Transverse colon (tissue), 4 donors: ENCODE measurements around the gene WWOX. TPM values are rescaled to one million over a fixed set of nuclear protein-coding genes. Genes with fewer than 3 reads are reported as not detected.

Experiments
- DNase-seq: peaks from one replicate; pipeline ENCODE4 v3.0.0-alpha.2; 2019
- H3K27ac ChIP-seq, 4 donors: fragments of 200-600 bp; sonication (generic); 2 replicates each; pipeline ENCODE4 v1.5.1; 2016 to 2018; ENCODE audit warnings: inconsistent platforms in 4 of 4
- H3K27me3 ChIP-seq: fragments of 200-600 bp; sonication (generic); 2 replicates; pipeline ENCODE4 v1.5.1; 2017; ENCODE audit warnings: inconsistent platforms
- H3K36me3 ChIP-seq, 4 donors: fragments of 200-600 bp; sonication (generic); 2 replicates each; pipeline ENCODE4 v1.5.1; 2017 to 2019; ENCODE audit warnings: inconsistent platforms in 4 of 4
- H3K4me1 ChIP-seq, 4 donors: fragments of 200-600 bp; sonication (generic); 2 replicates each; pipeline ENCODE4 v1.5.1; 2017 to 2020; ENCODE audit warnings: inconsistent platforms in 4 of 4
- H3K4me3 ChIP-seq, 4 donors: fragments of 200-600 bp; sonication (generic); 1 replicate in 1 of 4; 2 replicates in 3 of 4; pipeline versions ENCODE4 v1.5.1 to v1.6.1; 2017 to 2019; ENCODE audit warnings: inconsistent platforms in 4 of 4
- H3K9me3 ChIP-seq, 2 donors: fragments of 200-600 bp; sonication (generic); 2 replicates each; pipeline ENCODE4 v1.5.1; 2017 to 2019; ENCODE audit warnings: inconsistent platforms in 2 of 2
- EP300 ChIP-seq: sonication (generic); formaldehyde crosslinking; IDR thresholded peaks from one replicate; pipeline ENCODE4 v1.6.1; 2017; ENCODE audit warnings: antibody characterized with exemption, low read depth
- POLR2A ChIP-seq: fragments of 450-650 bp; IDR thresholded peaks from one replicate; pipeline ENCODE4 v1.6.1; 2016; ENCODE audit warnings: antibody characterized with exemption, mild to moderate bottlenecking, moderate library complexity
- POLR2AphosphoS5 ChIP-seq, 3 donors: sonication (generic); formaldehyde crosslinking; IDR thresholded peaks; one replicate each; pipeline ENCODE4 v1.6.1; 2016; ENCODE audit warnings: antibody characterized with exemption in 3 of 3
- WGBS, 2 donors: methylation state at CpG; one replicate each; pipeline ENCODE4 v1.1.5; 2018; ENCODE audit warnings: low coverage in 1 of 2; 5-methylcytosine and 5-hydroxymethylcytosine counted together
- in situ Hi-C, 4 donors: fragments of 200-750 bp; cut with MboI; loops; one replicate each; pipeline versions ENCODE4 v1.15.0 to v1.15.1; 2017; ENCODE audit warnings: low sequenced_read_pairs in 3 of 4, low pct_ligation_motif_present in 1 of 4, low pct_unique_long_range_greater_than_20kb in 1 of 4
- intact Hi-C: fragments of 100-400 bp; cut with DNase I; formaldehyde crosslinking; loops from one replicate; pipeline ENCODE4 v1.15.1; 2023; ENCODE audit warnings: low total_unique reads
- total RNA-seq, 4 donors: library from RNA; depleted of rRNA; stranded (reverse); fragments of >200 nt; gene quantifications; one replicate each; pipeline ENCODE4 v1.1.0, GENCODE V29; 2016
- TF ChIP-seq, protein P1 (sequence below), 5 experiments: fragments of 200-600 bp in 3 of 5; fragments of 450-650 bp in 2 of 5; sonication (generic) in 3 of 5; IDR thresholded peaks; 1 replicate in 2 of 5; 2 replicates in 3 of 5; pipeline ENCODE4 v1.5.1; 2016 to 2017; ENCODE audit warnings: antibody characterized with exemption in 5 of 5, inconsistent platforms in 3 of 5, mild to moderate bottlenecking in 2 of 5, moderate library complexity in 1 of 5

Gene WWOX
- total RNA-seq, 4 donors from 2014 or later, result 11.2 to 53.8 (median 24.8) TPM

DNA sequence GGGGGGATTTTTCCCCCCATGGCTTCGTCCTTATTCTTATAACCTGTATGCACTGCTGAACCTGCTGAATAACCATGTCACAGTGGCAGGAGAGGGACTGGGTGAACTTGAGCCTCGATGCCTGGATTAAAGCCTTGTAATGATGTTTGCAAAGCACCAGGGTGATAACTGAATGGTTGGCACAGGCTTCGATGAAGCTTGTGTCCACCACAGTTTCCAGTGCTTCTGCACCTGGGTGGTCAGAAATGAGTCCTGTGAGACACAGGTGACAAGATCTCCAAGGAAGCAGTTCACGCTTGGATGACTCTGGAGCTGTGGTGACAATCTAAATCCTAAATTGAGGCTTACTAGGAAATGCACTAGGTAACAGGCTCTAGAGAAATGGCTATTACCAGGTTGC lies 771.8 kb downstream of the WWOX start:
- no peak for DNase-seq
- Histone ChIP-seq H3K9me3 (no peaks in the 10 kb centered on the region), H3K27ac (no peak overlapping the region), H3K4me3 (no peak overlapping the region), H3K4me1 (no peaks in the 10 kb centered on the region), H3K36me3 (no peaks in the 10 kb centered on the region), H3K27me3 (no peaks in the 10 kb centered on the region)
- in situ Hi-C loops (no loop called here), intact Hi-C loops (no loop called here)
- 88% methylated on average over 4 of the region's 4 CpGs; no CpG with 5 or more reads in 1 of the 2 donors for whole genome bisulfite sequencing, 2 donors
- TF ChIP-seq POLR2AphosphoS5 (IDR thresholded peaks at IDR 0.05) (no peak), EP300 (no peak), POLR2A (no peak)
- TF ChIP-seq, protein P1, sequence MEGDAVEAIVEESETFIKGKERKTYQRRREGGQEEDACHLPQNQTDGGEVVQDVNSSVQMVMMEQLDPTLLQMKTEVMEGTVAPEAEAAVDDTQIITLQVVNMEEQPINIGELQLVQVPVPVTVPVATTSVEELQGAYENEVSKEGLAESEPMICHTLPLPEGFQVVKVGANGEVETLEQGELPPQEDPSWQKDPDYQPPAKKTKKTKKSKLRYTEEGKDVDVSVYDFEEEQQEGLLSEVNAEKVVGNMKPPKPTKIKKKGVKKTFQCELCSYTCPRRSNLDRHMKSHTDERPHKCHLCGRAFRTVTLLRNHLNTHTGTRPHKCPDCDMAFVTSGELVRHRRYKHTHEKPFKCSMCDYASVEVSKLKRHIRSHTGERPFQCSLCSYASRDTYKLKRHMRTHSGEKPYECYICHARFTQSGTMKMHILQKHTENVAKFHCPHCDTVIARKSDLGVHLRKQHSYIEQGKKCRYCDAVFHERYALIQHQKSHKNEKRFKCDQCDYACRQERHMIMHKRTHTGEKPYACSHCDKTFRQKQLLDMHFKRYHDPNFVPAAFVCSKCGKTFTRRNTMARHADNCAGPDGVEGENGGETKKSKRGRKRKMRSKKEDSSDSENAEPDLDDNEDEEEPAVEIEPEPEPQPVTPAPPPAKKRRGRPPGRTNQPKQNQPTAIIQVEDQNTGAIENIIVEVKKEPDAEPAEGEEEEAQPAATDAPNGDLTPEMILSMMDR (IDR thresholded peaks at IDR 0.05), result no peak

DNA sequence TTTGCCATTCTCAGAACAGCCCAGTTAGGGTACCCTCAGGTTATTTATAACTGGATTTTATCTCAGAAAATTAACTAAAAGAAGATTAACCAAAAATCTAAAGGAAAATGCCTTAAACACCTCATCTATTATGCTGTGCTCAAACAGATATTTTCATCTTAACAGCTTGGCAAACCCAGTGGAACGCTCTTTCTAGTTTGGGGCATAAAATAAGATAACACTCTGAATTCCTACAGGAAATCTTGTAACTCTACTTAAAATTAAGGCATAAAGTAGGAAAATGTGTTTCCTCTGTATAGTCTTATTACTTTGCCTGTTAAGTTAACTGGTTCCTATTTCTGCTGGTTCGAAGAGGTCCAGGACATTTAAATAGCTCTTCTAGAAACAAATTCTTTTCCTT lies 777.2 kb downstream of the WWOX start:
- no peaks in the 10 kb centered on the region for H3K36me3 ChIP-seq
- no peaks in the 10 kb centered on the region for H3K27me3 ChIP-seq
- in situ Hi-C loops (no loop called here), intact Hi-C loops (no loop called here)
- H3K27ac ChIP-seq, result no peak overlapping the region
- WGBS, 2 donors, result 68 to 89% methylated on average over 2 of the region's 2 CpGs
- H3K4me3 ChIP-seq, result no peak overlapping the region
- no peaks in the 10 kb centered on the region for H3K4me1 ChIP-seq
- TF ChIP-seq EP300, result no peak
- no peak for TF ChIP-seq POLR2AphosphoS5 (IDR thresholded peaks at IDR 0.05)
- TF ChIP-seq, protein P1 (IDR thresholded peaks at IDR 0.05), result no peak
- TF ChIP-seq POLR2A, result no peak
- no peak for DNase-seq
- H3K9me3 ChIP-seq, result no peaks in the 10 kb centered on the region

DNA sequence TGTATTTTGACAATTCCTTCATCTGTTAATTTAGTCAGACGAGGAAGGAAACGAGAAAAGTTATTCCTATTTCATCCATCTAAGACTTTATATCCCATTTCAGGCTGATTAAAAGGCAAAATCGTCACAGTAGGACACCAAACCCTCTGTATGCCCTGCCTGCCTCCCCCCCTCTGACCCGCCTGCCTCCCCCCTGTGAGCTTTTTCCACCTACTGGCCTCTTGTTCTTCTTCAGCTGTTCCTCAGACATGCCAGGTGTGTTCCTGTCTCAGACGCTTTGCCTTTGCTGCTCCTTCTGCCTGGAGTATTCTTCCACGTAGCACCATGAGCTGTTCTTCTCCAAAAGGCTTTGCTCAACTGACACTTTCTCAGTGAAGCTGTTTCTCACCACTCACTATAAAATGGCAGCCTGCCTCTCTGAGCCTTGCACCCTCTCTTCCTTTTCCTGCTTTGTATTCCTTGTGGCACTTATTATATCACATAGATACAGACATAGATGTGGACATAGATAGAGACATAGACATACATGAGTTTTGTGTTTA lies 777.7 kb downstream of the WWOX start:
- no peak overlapping the region for H3K27ac ChIP-seq
- DNase-seq, result no peak
- H3K9me3 ChIP-seq, result no peaks in the 10 kb centered on the region
- no peak overlapping the region for H3K4me3 ChIP-seq
- WGBS, 2 donors, result 72 to 84% methylated on average over 5 to 6 of the region's 6 CpGs
- no peaks in the 10 kb centered on the region for H3K27me3 ChIP-seq
- H3K4me1 ChIP-seq, result no peaks in the 10 kb centered on the region
- intact Hi-C loops (no loop called here), in situ Hi-C loops (no loop called here)
- TF ChIP-seq POLR2AphosphoS5 (IDR thresholded peaks at IDR 0.05) (no peak), EP300 (no peak)
- no peaks in the 10 kb centered on the region for H3K36me3 ChIP-seq

DNA sequence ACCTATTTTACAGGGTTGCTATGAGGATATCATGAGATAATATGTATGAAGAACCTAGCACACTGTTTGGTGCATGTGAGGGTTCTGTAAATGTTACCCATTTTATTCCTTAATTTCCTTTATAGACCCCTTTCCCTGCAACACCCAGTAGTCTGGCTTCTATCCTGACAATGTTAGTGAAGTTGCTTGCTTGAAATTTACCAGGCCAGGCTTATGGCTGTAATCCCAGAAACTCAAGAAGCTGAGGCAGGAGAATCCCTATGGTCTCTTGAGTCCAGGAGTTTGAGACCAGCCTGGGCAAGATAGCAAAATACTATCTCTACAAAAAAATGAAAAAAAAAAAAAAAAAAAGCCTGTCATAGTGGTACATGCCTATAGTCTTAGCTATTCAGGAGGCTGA lies 779.1 kb downstream of the WWOX start:
- no peaks in the 10 kb centered on the region for H3K36me3 ChIP-seq
- in situ Hi-C loops (no loop called here), intact Hi-C loops (no loop called here)
- H3K4me1 ChIP-seq, result no peaks in the 10 kb centered on the region
- H3K9me3 ChIP-seq, result no peaks in the 10 kb centered on the region
- H3K4me3 ChIP-seq, result no peak overlapping the region
- TF ChIP-seq POLR2A (no peak), POLR2AphosphoS5 (IDR thresholded peaks at IDR 0.05) (no peak), EP300 (no peak)
- TF ChIP-seq, protein P1 (IDR thresholded peaks at IDR 0.05), result no peak
- H3K27ac ChIP-seq, result no peak overlapping the region
- no peak for DNase-seq
- H3K27me3 ChIP-seq, result no peaks in the 10 kb centered on the region

DNA sequence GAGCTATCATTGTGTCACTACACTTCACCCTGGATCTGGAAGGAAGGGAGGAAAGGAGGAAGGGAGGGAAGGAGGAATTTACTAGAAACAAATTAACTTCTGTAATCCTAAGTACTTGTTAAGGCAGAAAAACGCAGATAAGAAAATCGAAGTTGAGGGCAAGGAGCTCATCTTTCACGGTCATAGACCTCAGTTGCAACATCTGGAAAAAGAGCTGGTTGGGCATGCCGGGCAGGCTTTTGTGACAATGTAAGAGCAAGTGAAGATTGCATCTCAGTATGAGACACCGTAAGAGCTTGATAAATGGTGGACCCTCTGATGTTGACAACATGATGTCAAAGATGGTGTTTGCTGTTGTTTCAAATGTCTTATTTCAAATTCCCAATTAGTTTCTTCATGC lies 779.6 kb downstream of the WWOX start:
- WGBS, 2 donors, result 89 to 90% methylated on average over 3 to 5 of the region's 5 CpGs
- Histone ChIP-seq H3K9me3 (no peaks in the 10 kb centered on the region), H3K4me3 (no peak overlapping the region), H3K27ac (no peak overlapping the region), H3K36me3 (no peaks in the 10 kb centered on the region), H3K4me1 (no peaks in the 10 kb centered on the region), H3K27me3 (no peaks in the 10 kb centered on the region)
- intact Hi-C loops, result no loop called here
- in situ Hi-C loops, result no loop called here
- no peak for DNase-seq
- TF ChIP-seq EP300, result no peak
- TF ChIP-seq, protein P1 (IDR thresholded peaks at IDR 0.05), result no peak
